Stimulated activated CD4-positive, alpha-beta T cell treated with anti-CD3 and anti-CD28 coated beads, Interleukin-1b, Interleukin-23, amount 100 ng/mL, for 4 hours (primary cell): ENCODE measurements around the gene REG1A.

Experiments
- DNase-seq, 2 donors: peaks; one replicate each; pipeline ENCODE4 v3.0.0-alpha.2; 2020; ENCODE audit warnings: low read depth in 2 of 2

Gene REG1A

DNA sequence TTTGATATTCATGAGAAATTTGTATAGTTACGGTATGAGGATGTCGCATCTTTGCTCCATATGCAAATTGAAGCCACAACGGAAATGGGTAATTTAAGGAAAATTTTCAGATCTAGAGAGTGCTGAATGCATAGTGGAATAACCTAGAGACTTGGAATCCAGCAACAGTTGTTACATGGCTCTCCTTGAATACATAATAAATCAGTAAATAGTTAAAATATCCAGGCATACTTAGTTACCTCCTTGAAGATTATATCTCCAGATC is 5.4 kb downstream of the REG1A start:
- no peak for DNase-seq

DNA sequence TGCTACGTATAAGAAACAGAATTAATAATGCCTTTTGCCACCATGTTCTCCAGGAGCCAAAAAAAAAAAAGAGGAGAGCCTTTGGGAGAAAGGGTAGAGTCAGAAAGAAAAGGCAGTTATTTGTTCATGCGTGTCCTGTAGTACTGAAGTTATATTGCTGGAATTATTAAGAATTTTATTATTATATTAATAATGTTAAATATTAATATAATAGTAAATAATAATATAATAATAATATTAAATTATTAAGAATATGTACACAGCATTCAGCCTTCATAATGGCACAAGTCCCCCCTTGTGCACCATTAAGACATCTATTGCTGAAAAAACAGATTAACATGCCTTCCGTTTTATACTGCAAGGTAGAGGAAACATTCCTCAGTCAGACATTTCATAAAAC is 8.1 kb downstream of the REG1A start:
- no peak for DNase-seq

GRCh38 chr2:79129260-79129659 is 9.0 kb downstream of the REG1A start:
- no peak for DNase-seq

DNA sequence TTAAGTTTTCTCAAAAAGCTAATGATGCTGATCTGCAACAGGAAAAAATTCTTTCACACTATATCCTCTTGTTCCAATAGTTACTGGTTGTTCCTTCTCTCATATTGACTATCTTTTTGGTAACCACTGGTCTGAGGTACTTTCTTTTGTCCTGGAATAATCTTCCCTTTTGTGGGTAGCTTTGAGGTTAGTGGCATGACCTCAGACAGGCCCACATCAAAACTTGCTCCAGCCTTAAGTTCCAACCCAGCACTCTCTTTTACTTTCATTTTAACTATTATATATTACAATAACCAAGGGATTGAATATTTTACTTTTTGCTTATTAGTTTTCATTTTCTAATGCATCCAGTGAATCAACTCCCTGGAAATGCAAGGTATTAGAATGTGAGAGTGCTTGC is 9.5 kb downstream of the REG1A start:
- DNase-seq: no peak

GRCh38 chr2:79131687-79132086 is 11.4 kb downstream of the REG1A start:
- DNase-seq: no peak

GRCh38 chr2:79138385-79138784 is 18.1 kb downstream of the REG1A start:
- no peak for DNase-seq

GRCh38 chr2:79139423-79139822 is 19.1 kb downstream of the REG1A start:
- DNase-seq: no peak

DNA sequence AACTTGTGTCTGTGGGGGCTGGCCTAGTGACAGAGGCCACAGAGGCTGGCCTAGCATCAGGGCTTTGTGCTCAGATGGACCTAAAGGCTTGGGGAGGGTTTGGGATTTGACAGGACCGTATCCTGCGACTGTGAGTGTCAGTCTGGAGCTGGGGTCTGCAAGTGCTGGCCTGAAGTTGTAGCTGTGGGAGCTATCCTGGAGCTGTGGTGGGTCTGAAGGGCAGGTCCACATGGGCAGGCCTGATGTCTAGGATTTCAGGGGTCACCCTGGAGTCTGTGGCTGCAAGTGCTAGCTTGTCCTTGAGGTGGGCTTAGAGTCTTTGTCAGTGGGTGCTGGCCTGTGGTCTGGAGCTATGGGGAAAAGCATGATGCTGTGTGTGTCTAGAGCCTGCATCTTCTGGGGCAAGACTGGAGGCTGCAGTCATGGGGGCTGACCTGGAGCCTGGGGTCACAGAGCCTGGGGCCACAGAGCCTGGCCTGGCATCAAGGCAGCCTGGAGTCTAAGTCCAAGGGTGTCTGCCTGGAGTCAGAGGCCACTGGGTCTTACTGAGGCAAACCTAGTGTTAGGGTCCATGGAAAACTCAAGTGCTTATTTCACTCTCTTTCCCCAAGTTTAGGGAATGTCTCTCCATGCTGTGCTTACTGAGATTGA is 35.7 kb downstream of the REG1A start:
- no peak for DNase-seq

DNA sequence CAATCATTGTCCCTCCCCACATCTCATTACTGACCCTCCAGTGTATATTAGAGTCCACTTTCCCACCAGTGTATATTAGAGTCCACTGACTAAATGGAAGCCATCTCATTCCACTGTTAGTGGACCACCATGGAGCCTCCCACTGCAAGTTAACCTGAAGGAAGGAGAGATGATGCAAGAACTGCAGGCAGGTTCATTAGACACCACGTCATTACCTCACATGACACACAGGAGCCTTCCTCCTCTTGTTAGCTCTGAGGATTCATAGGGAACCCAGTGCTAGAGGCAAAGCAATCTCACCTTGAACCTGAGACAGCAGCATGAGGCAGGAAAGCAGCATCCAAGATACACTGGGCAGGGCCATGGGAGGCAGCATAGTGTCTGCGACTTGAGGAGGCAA is 38.7 kb downstream of the REG1A start:
- DNase-seq: no peak

DNA sequence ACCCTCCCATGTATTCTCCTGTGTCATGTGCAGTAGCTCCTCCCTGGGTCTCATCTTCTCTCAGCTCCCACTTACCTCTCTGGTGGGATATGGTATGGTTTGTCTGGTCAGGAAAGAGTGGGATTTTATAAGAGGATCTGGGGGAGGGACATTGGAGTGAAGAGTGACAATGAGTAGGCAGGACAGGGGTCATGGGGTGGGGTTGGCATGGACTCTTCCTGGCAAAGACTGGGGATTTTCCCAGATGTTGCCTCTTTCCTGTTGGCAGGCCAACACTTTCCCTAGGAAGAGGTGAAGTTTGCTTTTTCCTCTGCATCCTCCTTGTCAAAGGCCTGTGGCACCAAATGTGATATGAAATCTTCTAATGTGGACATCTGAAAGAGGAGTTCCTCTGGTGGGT is 39.4 kb downstream of the REG1A start, which contains the start of gene REG3A:
REG3A (minus strand) TSS at position 101 of the 400 bp plus-strand sequence. CDS start 348 bp downstream, outside the sequence.
- no peak for DNase-seq

DNA sequence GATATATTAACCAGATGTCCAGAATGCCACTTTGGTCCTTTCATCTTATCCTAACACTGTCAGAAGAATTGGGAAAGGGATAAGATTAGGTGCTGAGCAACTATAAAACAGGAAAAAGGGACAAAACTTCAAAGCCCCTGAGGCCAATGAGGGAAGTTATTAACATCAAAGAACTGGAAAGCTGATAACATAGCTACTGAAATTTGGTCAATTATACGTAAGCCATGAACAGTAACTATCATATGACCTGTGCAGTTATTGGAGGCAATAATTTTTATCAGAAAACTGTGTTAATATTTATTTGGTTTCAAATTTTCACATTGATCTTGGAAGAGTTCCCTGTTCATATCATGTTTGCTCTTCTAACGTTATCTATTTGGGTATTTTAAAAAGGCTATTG is 41.8 kb downstream of the REG1A start:
- DNase-seq: no peak

DNA sequence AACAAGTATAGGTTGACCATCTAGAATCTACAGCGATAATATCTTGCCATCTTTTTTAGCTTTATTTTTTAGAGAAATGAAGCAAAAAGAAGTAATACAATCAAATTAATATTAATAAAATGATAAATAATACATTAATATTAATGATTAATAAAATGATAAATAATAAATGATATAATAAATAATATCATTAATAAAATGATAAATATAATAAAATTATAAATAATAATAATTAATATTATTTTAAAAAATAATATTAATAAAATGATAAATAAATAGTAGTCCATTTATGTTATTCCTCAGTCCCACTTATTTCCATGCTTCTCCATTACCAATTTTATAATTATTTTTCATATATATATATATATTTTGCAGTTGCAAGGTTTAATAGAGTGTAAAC is 42.5 kb downstream of the REG1A start:
- DNase-seq: no peak

DNA sequence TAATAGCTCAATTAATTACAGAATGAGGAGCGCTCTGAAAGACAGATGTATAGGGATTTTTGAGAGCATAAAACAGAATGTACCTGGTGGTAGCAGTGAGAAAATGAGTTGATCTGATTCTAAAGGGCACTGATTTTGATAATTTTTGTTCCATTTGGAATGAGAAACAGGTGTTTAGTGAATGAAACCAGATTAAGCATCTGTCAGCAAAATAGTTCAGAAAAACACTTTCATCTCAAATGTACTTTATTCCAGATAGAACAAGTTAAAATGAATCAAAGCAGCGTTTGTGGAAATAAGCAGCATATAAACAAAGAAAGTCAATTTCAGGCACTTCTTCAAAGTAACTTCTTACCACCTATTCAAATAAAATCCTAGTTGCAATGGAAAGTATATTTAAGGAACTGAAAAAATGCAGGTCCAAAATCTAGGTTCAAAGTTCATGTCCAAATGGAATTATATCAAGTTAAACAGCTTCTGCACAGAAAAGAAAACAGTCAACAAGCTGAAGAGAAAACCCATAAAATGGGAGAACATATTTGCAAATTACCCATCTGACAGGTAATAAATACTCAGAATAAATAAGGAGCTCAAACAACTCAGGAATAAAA is 51.2 kb downstream of the REG1A start:
- DNase-seq: no peak
